ENCODE results near the gene CYP3A5. TPM values are rescaled to one million over a fixed set of nuclear protein-coding genes. Genes with fewer than 3 reads are reported as not detected.

The CYP3A5 gene
- total RNA-seq, 1 experiment from 2014 or later, result not detected

GRCh38 chr7:99617192-99617781 is 62.5 kb downstream of the CYP3A5 start:
- H3K9ac ChIP-seq (ENCODE audit: low read length), result peak overlapping the region; percentile 98
- peaks cover 21% of the 10 kb centered on the region for H3K4me1 ChIP-seq (ENCODE audit: insufficient read depth, low read length)
- BruUV-seq (replicated peaks), result TSS peak; percentile 47
- H3K9me3 ChIP-seq (ENCODE audit: low read length), result no peaks in the 10 kb centered on the region
- no peaks in the 10 kb centered on the region for H3K27me3 ChIP-seq (ENCODE audit: low read length)
- ATAC-seq, result no peak
- TF ChIP-seq, protein P1, sequence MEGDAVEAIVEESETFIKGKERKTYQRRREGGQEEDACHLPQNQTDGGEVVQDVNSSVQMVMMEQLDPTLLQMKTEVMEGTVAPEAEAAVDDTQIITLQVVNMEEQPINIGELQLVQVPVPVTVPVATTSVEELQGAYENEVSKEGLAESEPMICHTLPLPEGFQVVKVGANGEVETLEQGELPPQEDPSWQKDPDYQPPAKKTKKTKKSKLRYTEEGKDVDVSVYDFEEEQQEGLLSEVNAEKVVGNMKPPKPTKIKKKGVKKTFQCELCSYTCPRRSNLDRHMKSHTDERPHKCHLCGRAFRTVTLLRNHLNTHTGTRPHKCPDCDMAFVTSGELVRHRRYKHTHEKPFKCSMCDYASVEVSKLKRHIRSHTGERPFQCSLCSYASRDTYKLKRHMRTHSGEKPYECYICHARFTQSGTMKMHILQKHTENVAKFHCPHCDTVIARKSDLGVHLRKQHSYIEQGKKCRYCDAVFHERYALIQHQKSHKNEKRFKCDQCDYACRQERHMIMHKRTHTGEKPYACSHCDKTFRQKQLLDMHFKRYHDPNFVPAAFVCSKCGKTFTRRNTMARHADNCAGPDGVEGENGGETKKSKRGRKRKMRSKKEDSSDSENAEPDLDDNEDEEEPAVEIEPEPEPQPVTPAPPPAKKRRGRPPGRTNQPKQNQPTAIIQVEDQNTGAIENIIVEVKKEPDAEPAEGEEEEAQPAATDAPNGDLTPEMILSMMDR (conservative IDR thresholded peaks at IDR 0.05; ENCODE audit: low read depth, low read length), result no peak
- TF ChIP-seq EZH2phosphoT487 (IDR thresholded peaks at IDR 0.05; ENCODE audit: borderline replicate concordance, low read length) (no peak), EZH2 (IDR thresholded peaks at IDR 0.05; ENCODE audit: low read length, unreplicated experiment) (no peak)
- H3K9me2 ChIP-seq (replicated peaks; ENCODE audit: low read length), result no peaks in the 10 kb centered on the region
- ChIA-PET CTCF (interaction anchor here (2.6 kb wide), 1 partner anchor 92 kb away, joined by 8 read pairs; no protein-coding TSS in a partner anchor), POLR2A (ENCODE audit: unreplicated experiment) (no interaction called here)
- peak overlapping the region; percentile 96 for H3K4me3 ChIP-seq (ENCODE audit: low read length)
- H3K36me3 ChIP-seq (ENCODE audit: low read depth, low read length), result peaks cover 30% of the 10 kb centered on the region
- peak overlapping the region; percentile 100 for H2AFZ ChIP-seq (ENCODE audit: low read length)
- DNase-seq, result no peak
- H3K79me2 ChIP-seq (ENCODE audit: low read length), result peaks cover 32% of the 10 kb centered on the region
- H3K27ac ChIP-seq (ENCODE audit: low read length), result 0 out of 2 replicates have a peak overlapping the region, but pooled peaks have one; percentile 54
- intact Hi-C loops (cut with micrococcal nuclease), result loop anchor here (2.0 to 5.0 kb wide), 4 partner anchors 54 to 300 kb away; partner anchors contain the start of genes FAM200A and TRIM4
- peak overlapping the region; percentile 98 for H3K4me2 ChIP-seq (ENCODE audit: low read length)
- no peaks in the 10 kb centered on the region for H3F3A ChIP-seq (ENCODE audit: low read length, unreplicated experiment)
- H4K20me1 ChIP-seq (ENCODE audit: low read length), result no peaks in the 10 kb centered on the region

DNA sequence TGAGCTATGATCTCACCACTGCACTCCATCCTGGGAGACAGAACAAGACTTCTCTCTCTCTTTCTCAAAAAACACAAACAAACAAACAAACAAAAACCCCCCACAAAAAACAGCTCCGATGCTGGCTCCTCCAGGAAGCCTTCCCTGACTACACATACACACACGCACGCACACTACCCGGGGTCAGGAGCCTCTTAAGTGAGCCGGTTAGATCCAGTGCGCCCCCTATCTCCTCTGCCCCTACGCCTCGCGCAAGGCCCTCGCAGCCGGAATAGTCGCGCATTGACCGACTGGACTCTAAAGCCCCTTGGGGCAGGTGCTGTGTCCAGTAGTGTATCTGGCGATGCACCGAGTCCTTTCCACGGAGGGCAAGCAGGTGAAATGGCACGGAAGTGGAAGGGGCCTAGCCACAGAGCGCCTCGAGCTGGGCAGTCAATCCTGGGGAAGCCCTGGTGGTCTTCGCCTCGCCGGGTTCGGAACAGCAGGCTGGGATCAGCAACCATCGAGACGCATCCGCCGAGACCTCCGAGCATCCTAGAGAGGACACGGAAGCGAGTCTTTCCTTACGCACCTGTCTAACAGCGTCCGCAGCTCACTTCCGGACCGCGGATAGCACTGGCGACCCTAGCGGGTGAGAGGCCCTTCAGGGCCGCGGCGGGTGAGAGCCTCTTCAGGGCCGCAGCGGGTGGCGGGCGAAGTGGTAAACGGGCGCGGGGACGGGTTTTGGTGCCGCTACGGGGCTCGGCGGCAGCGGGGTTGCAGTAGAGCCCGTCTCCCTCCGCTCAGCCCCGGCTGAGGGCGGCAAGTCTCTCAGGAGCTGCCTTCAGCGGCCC is 63.2 kb downstream of the CYP3A5 start, which contains the start of gene ZSCAN25:
Gene ZSCAN25, plus strand, starts transcription at position 588 of the 833 bp plus-strand sequence. CDS start 2,661 bp downstream, outside the sequence.
- intact Hi-C loops (cut with micrococcal nuclease), result loop anchor here (1.0 to 5.0 kb wide), 6 partner anchors 54 to 301 kb away; partner anchors contain the start of genes FAM200A, TRIM4 and ZNF394
- BruUV-seq (replicated peaks), result TSS peak; percentile 72

More for the DNA sequence above, 63.2 kb downstream of the CYP3A5 start, which contains the start of gene ZSCAN25:
- H2AFZ ChIP-seq (ENCODE audit: low read length), result peak within 1 kb of the TSS; percentile 100
- peaks cover 21% of the 10 kb centered on the region for H3K4me1 ChIP-seq (ENCODE audit: insufficient read depth, low read length)
- H3K27ac ChIP-seq (ENCODE audit: low read length), result peak within 1 kb of the TSS; percentile 54; the same call in 1 of the 2 replicates
- H3K27me3 ChIP-seq (ENCODE audit: low read length), result no peaks in the 10 kb centered on the region
- H3K4me2 ChIP-seq (ENCODE audit: low read length), result peak within 1 kb of the TSS; percentile 98
- peak within 1 kb of the TSS; percentile 96 for H3K4me3 ChIP-seq (ENCODE audit: low read length)
- no peak for TF ChIP-seq EZH2 (IDR thresholded peaks at IDR 0.05; ENCODE audit: low read length, unreplicated experiment)
- TF ChIP-seq, protein P1 (conservative IDR thresholded peaks at IDR 0.05; ENCODE audit: low read depth, low read length), result peak; percentile 60
- CTCF ChIA-PET, result interaction anchor here (0.6 to 2.6 kb wide), 2 partner anchors 91 to 244 kb away, joined by 4 to 8 read pairs; no protein-coding TSS in a partner anchor
- peak; percentile 93 for DNase-seq
- no peaks in the 10 kb centered on the region for H4K20me1 ChIP-seq (ENCODE audit: low read length)
- H3K9ac ChIP-seq (ENCODE audit: low read length), result peak within 1 kb of the TSS; percentile 98
- no peaks in the 10 kb centered on the region for H3K9me2 ChIP-seq (replicated peaks; ENCODE audit: low read length)
- POLR2A ChIA-PET (ENCODE audit: unreplicated experiment), result interaction anchor here (0.5 to 0.6 kb wide), 2 partner anchors 95 to 296 kb away, joined by 3 to 6 read pairs; no protein-coding TSS in a partner anchor
- no peaks in the 10 kb centered on the region for H3K9me3 ChIP-seq (ENCODE audit: low read length)
- no peaks in the 10 kb centered on the region for H3F3A ChIP-seq (ENCODE audit: low read length, unreplicated experiment)
- ATAC-seq, result peak; percentile 90
- H3K36me3 ChIP-seq (ENCODE audit: low read depth, low read length), result peaks cover 27% of the 10 kb centered on the region
- peaks cover 32% of the 10 kb centered on the region for H3K79me2 ChIP-seq (ENCODE audit: low read length)

All from PC-3 (cell line).